Stimulated activated CD4-positive, alpha-beta T cell treated with anti-CD3 and anti-CD28 coated beads, Interleukin-4, amount 100 ng/mL, for 48 hours (primary cell): ENCODE results near the gene ULK3.

Experiments
- DNase-seq, 2 donors: peaks; one replicate each; pipeline ENCODE4 v3.0.0-alpha.2; 2020; ENCODE audit warnings: low read depth in 2 of 2

Gene ULK3

DNA sequence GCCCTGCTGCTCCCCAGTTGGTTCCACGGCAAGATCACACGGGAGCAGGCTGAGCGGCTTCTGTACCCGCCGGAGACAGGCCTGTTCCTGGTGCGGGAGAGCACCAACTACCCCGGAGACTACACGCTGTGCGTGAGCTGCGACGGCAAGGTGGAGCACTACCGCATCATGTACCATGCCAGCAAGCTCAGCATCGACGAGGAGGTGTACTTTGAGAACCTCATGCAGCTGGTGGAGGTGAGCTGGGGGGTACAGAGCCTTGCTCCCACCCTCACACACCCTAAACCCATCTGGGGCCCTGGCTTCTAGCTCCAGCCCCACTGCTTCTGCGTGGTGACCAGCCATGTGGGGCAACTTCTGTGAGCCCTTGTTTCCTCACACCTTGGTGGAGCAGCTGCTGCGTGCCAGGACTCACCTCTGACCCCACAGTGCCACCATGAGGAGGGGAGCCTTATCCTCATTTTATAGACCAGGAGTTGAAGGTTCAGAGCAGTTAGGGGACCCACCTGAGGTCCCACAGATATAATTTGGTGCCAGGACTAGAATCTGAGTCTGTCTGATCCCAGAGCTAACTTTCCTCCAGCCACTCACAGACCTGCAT lies 43.6 kb downstream of the ULK3 start:
- DNase-seq = no peak

DNA sequence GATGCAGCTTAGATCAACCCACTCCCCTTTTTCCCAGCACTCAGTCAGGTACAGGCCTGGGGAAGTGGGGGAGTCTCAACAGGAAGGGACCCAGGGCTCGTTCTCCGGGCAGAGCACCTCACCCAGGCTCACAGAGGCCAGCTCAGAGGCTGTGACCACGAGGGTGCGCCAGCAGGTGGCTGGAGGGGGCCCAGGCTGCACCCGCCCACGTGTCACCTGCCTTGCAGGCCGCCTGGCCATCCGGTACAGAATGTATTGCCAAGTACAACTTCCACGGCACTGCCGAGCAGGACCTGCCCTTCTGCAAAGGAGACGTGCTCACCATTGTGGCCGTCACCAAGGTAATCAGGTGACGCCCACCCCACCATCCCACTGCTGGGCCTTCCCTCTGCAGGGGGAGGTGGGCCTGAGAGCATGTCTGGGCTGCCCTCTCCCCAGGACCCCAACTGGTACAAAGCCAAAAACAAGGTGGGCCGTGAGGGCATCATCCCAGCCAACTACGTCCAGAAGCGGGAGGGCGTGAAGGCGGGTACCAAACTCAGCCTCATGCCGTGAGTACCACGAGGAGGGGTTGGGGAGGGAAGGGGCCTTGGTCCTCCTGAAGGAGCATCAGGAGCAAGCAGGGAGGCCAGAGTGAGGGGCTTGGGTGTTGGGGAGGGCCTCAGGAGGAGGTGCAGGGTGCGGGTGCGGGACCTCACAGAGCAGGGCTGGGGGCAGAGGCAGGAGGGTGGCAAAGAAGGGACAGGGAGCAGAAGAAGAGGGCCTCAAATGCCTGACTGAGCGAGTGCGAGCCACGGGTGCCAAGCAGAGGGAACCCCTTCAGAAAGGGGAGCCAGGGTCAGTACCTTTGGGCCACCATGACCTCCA lies 44.3 kb downstream of the ULK3 start:
- DNase-seq = no peak

DNA sequence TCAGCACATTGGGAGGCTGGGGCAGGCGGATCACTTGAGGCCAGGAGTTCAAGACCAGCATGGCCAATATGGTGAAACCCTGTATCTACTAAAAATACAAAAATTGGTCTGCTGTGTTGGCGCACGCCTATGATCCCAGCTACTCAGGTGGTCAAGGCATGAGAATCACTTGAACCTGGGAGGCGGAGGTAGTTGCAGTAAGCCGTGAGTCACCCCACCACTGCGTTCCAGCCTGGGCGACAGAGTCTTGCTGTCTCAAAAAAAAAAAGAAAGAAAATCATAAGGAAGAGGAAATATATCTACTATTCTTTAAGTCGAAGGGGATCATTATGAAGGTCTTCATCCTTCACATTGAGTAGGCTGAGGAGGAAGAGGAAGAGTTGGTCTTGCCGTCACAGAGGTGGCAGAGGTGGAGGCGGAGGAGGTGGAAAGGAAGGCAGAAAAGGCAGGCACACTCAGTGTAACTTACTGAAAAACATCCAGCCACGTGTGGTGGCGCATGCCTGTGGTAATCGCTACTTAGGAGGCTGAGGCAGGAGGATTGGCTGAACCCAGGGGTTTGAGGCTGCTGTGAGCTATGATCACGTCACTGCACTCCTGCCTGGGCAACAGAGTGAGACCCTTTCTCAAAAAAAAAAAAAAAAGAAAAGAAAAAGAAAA lies 46.9 kb downstream of the ULK3 start:
- no peak for DNase-seq

GRCh38 chr15:74794970-74795349 lies 48.0 kb downstream of the ULK3 start:
- no peak for DNase-seq

GRCh38 chr15:74794248-74794969 lies 48.5 kb downstream of the ULK3 start:
- DNase-seq = no peak

GRCh38 chr15:74793135-74794028 lies 49.6 kb downstream of the ULK3 start:
- no peak for DNase-seq

DNA sequence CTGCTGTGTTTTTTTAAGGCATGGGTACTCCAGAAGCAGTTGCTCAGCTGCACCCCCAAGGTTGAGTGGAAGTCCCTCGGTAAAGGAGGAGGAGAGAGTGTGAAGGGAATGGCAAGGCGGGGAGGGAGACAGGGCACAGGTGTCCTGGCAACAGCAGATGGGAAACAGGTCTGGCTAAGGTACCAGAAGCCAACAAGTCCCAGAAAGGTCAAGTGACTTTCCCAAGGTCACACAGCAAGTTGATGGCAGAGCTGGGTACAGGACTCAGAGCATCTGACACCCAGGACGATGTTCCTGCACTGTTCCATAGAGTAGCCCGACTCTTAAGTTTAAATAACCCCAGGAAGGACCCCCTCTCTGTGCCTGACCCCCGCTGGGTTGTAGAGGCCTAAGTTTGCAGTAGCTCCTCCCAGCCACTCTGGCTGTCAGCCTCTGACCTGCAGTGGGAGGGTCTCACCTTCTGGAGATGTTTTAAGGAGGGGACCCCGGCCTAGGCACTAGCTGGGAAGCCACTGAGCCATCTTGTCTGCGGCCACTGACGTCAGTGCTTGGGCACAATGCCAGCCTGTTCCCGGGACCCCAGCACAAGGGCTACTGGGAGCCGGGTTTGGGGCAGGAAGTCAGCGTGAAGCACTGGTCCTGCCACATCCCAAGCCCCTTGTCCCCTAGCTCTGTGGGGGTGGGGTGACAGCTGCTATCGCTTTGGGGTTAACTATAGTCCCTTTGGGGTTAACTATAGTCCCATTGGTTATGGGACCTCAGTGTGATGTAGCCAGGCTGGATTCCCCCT lies 50.5 kb downstream of the ULK3 start:
- no peak for DNase-seq

- DNase-seq = no peak
Observed at GRCh38 chr15:74791667-74792066, 51.3 kb downstream of the ULK3 start.

- DNase-seq = no peak
Observed at GRCh38 chr15:74791007-74791406, 51.9 kb downstream of the ULK3 start.

- no peak for DNase-seq
Observed at GRCh38 chr15:74790080-74790916, 52.7 kb downstream of the ULK3 start.

GRCh38 chr15:74789741-74790079 lies 53.2 kb downstream of the ULK3 start:
- no peak for DNase-seq

DNA sequence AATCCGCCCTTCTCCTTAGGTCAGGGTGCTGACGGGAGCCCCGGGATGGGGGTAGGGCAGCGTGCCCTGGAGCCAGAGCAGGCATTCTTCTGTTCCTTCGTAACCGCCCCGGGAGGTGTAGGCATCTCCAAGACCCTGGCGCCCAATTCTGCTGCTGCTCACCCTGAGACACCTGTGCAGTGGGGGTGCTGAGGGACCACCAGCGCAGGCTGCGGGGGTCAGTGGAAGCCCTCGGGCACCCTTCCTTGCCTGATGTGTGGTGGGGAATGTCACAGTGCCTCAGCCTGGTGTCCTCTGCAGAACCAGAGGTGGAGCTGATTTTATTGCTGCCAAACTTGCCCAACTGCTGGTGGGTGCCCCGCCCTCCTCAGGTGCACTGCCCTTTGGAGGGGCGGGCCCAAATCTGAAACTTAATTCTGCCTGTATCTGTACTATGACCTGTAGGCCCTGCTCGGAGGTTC lies 53.8 kb downstream of the ULK3 start:
- no peak for DNase-seq

DNA sequence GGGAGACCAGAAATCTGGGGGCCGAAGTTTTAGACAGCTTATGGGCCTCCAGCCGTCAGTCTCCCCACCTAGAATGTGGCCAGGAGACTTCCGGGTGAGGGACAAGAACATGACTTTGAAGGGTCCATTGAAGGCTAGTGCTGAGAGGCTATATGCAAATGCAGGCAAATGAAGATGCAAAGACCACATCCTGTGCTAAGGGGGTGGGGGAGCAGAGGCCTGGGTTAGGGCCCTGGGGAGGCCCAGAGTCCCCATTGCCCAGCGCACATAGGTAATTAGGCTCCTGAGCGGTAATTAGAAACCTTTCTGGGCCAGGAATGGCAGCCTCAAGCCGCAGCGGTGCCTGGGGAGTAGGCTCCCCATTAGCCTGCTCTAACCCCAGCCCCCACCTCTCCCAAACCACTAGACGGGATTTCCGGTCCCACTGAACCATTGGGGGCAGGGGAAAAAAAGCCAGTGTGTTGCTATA lies 54.2 kb downstream of the ULK3 start:
- no peak for DNase-seq

DNA sequence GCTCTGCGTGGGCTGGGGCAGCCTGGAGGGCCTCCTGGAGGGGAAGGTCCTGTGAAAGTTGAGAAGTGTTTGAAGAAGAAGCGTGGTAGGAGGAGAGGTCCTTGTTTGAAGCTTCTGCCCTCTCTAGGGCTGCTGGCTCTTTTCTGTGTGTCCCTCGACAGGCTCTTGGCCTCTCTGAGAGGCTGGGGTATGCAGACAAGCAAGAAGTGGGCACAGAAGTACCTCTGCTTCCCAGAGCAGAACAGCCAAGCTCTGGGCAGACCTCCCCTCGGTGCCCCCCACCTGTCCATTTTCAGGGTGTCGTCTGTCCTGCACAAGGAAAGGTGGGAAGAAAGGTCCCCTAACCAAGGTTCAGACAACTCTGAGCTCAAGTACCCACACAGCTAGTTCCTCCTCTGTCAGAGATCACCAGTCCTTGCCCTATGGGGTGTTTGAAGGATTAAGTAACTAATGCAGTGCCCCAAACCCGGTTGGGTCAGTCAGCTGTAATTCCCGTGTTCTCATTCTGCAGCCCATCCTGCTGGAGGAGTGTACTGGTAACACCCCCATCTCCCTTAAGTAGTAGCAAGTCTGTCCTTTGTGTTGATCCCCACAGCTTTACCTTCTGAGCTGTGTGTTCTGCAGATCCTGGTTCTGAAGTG lies 54.8 kb downstream of the ULK3 start:
- DNase-seq = no peak

GRCh38 chr15:74787251-74788041 lies 55.5 kb downstream of the ULK3 start:
- peak; percentile 86 to 93 for DNase-seq

DNA sequence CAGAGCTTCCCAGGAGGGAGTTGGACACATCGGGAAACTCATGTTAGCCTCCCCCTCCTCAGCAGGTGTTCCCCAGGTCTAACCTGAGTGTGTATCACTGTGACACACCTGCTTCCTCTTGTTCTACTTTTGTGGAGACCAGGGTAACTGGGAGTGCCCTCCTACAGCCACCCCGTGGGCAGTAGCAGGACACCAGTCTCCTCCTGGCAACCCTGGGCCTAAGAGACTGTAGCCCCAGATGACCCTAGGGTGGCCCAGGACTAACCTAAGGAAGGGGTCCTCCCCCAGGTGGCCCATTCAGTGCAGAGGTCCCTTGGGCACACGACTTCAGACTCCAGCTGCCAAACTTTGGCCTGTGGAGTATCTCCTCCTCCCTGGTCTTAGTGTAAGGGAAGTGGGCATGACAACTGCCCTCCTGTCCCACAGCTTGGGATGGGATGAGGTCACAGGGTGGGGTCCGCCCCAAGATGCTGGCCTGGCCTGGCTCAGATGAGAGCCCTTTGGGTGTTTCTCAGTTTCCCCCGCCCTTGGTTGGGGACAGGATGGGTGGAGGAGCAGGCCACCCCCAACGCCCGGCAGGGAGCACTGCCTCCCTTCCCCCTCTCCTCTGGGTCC lies 56.3 kb downstream of the ULK3 start:
- no peak for DNase-seq
